Activated T-cell treated with anti-CD3 and anti-CD28 coated beads for 24 hours (primary cell): ENCODE data around the gene METTL25.
"Not testable (repeated sequence)": the region's sequence is repeated elsewhere in the genome, so short reads cannot be mapped to it uniquely, and the experiment has no call there.

Experiments
- DNase-seq: peaks from one replicate; pipeline ENCODE4 v3.0.0-alpha.2; 2020; ENCODE audit warnings: low read depth

The METTL25 gene

GRCh38 chr12:82358200-82359114 lies at the start of gene METTL25, which contains the start of gene CCDC59:
METTL25 (plus strand) TSS chr12:82358529; CDS start chr12:82358566, 37 bp downstream.
CCDC59 (minus strand) TSS chr12:82358387; CDS start chr12:82358376, 11 bp downstream.
- DNase-seq: peak; percentile 99

- no peak for DNase-seq
These were observed 43.9 kb upstream of the METTL25 start for GRCh38 chr12:82314406-82314892.

- no peak for DNase-seq
These were observed 39.1 kb upstream of the METTL25 start for GRCh38 chr12:82319276-82319675.

GRCh38 chr12:82325540-82326336 lies 32.6 kb upstream of the METTL25 start:
- no peak for DNase-seq

- no peak for DNase-seq
These were observed 31.3 kb upstream of the METTL25 start for GRCh38 chr12:82326905-82327503.

- DNase-seq: no peak
These were observed 30.5 kb upstream of the METTL25 start for GRCh38 chr12:82327861-82328260.

- DNase-seq: no peak
These were observed 28.8 kb upstream of the METTL25 start for GRCh38 chr12:82329508-82329907.

GRCh38 chr12:82350161-82350560 lies 8.2 kb upstream of the METTL25 start:
- DNase-seq: no peak

GRCh38 chr12:82351390-82351789 lies 6.9 kb upstream of the METTL25 start:
- no peak for DNase-seq

- DNase-seq: no peak
These were observed 989 bp upstream of the METTL25 start for GRCh38 chr12:82357340-82357739.

GRCh38 chr12:82357845-82358199 lies 507 bp upstream of the METTL25 start:
- DNase-seq: no peak

- no peak for DNase-seq
These were observed 768 bp downstream of the METTL25 start for GRCh38 chr12:82359115-82359478.

- DNase-seq: not testable (repeated sequence)
These were observed 2.5 kb downstream of the METTL25 start for GRCh38 chr12:82360834-82361233.

GRCh38 chr12:82361461-82361915 lies 3.2 kb downstream of the METTL25 start:
- DNase-seq: no peak

- no peak for DNase-seq
These were observed 5.7 kb downstream of the METTL25 start for GRCh38 chr12:82363990-82364389.

- DNase-seq: no peak
These were observed 7.9 kb downstream of the METTL25 start for GRCh38 chr12:82366197-82366596.

- no peak for DNase-seq
These were observed 16.9 kb downstream of the METTL25 start for GRCh38 chr12:82375201-82375600.

GRCh38 chr12:82378997-82379396 lies 20.7 kb downstream of the METTL25 start:
- no peak for DNase-seq

GRCh38 chr12:82383930-82384552 lies 25.7 kb downstream of the METTL25 start:
- DNase-seq: no peak

- DNase-seq: no peak
These were observed 40.5 kb downstream of the METTL25 start for GRCh38 chr12:82398879-82399278.

GRCh38 chr12:82400819-82401218 lies 42.5 kb downstream of the METTL25 start:
- DNase-seq: no peak

GRCh38 chr12:82406651-82407050 lies 48.3 kb downstream of the METTL25 start:
- no peak for DNase-seq
